Upper lobe of left lung (tissue), 6 donors: ENCODE data around the gene STX11. TPM values are rescaled to one million over a fixed set of nuclear protein-coding genes. Genes with fewer than 3 reads are reported as not detected.

Source experiments
- ATAC-seq, 2 donors: fragments of 200-7000 bp; cut with Tn5 transposase; one replicate each; pipeline ENCODE4 v1.9.1; 2022; ENCODE audit warnings: mild to moderate bottlenecking in 2 of 2, moderate library complexity in 2 of 2; ENCODE audit not compliant: low FRiP score in 2 of 2
- DNase-seq, 2 donors: peaks; one replicate each; pipeline ENCODE4 v3.0.0-alpha.2; 2019 to 2020
- H3K27ac ChIP-seq, 4 donors: fragments of 200-600 bp; sonication (generic); one replicate each; pipeline ENCODE4 v1.5.1; 2016 to 2019
- H3K27me3 ChIP-seq, 4 donors: fragments of 200-600 bp; sonication (generic); one replicate each; pipeline ENCODE4 v1.5.1; 2017 to 2019
- H3K36me3 ChIP-seq, 4 donors: fragments of 200-600 bp; sonication (generic); one replicate each; pipeline ENCODE4 v1.5.1; 2016 to 2019
- H3K4me1 ChIP-seq, 4 donors: fragments of 200-600 bp; sonication (generic); one replicate each; pipeline ENCODE4 v1.5.1; 2018 to 2019
- H3K4me3 ChIP-seq, 4 donors: fragments of 200-600 bp; sonication (generic); one replicate each; pipeline ENCODE4 v1.5.1; 2017 to 2019; ENCODE audit warnings: mild to moderate bottlenecking in 2 of 4, moderate library complexity in 1 of 4
- H3K9me3 ChIP-seq, 4 donors: fragments of 200-600 bp; sonication (generic); one replicate each; pipeline ENCODE4 v1.5.1; 2018 to 2019
- CTCF ChIP-seq, 6 experiments: fragments of 450-650 bp in 4 of 6; fragments of 200-600 bp in 2 of 6; sonication (generic) in 2 of 6; IDR thresholded peaks; one replicate each; pipeline ENCODE4 v1.5.1; 2016 to 2019; ENCODE audit warnings: antibody characterized with exemption in 6 of 6
- EP300 ChIP-seq, 4 donors: sonication (generic); formaldehyde crosslinking; IDR thresholded peaks; one replicate each; pipeline ENCODE4 v1.5.1; 2017; ENCODE audit warnings: antibody characterized with exemption in 4 of 4, control low read depth in 2 of 4
- POLR2A ChIP-seq, 4 donors: fragments of 450-650 bp; IDR thresholded peaks; one replicate each; pipeline ENCODE4 v1.5.1; 2016 to 2017; ENCODE audit warnings: antibody characterized with exemption in 4 of 4, mild to moderate bottlenecking in 2 of 4
- POLR2AphosphoS5 ChIP-seq, 2 donors: sonication (generic); formaldehyde crosslinking; IDR thresholded peaks; one replicate each; pipeline ENCODE4 v1.5.1; 2017; ENCODE audit warnings: antibody characterized with exemption in 2 of 2
- WGBS, 2 donors: methylation state at CpG; one replicate each; pipeline ENCODE4 v1.1.5; 2017 to 2018; 5-methylcytosine and 5-hydroxymethylcytosine counted together
- total RNA-seq, 6 donors: library from RNA; depleted of rRNA in 4 of 6; stranded (reverse); fragments of >200 nt in 4 of 6; gene quantifications; one replicate each; pipeline versions ENCODE4 v1.1.0 to v1.2.1, GENCODE V29; 2016 to 2021
- donor health status: DM: no; HTN: no; CAD: no; lungs with moderate emphysema.
- donor health status: DM: no; HTN: yes; CAD: no; lungs with severe emphysema.

STX11 gene
- total RNA-seq, 6 donors from 2014 or later, result 47.9 to 134 (median 75.5) TPM

DNA sequence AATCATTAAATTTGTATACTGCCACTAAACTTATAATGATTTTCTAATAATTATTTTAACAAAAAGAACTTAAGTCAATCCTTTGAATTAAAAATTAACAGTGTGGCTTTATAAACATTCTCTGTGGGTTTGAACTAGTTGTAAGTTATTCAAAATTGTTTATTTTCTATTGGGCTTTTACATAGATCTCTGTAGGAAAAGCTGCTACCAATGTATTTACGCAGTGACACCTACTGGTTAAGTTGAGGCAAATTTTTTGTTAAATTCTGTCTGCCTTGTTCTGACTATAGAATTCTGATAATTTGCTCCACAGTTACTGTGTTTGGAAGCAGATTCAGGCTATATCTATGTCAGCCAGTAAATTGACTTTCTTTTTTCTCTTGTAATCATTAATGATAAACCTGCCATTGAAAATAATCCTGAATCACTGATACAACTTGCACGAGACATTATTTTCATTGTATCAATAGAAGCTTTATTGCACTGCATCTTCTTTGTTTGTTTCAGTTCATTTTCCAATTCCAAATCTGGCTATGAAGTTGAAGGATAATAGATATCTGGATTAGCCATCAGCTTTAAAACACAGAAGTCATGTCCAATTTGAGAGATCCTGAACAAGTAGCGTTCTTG, 68.9 kb downstream of the STX11 start:
- WGBS, 2 donors, result 62 to 69% methylated on average over 3 of the region's 3 CpGs

GRCh38 chr6:144220031-144220790, 69.9 kb downstream of the STX11 start:
- DNase-seq (no peak), ATAC-seq (no peak)
- Histone ChIP-seq H3K27me3 (no peaks in the 10 kb centered on the region), H3K4me1 (peaks cover 4 to 12% (median 8%) of the 10 kb centered on the region in 4 donors), H3K27ac (no peak overlapping the region), H3K4me3 (no peak overlapping the region), H3K9me3 (no peaks in the 10 kb centered on the region), H3K36me3 (no peaks in the 10 kb centered on the region)
- 87 to 90% methylated on average over 5 of the region's 5 CpGs for WGBS, 2 donors
- no peak for TF ChIP-seq POLR2AphosphoS5 (IDR thresholded peaks at IDR 0.05)
- TF ChIP-seq CTCF (IDR thresholded peaks at IDR 0.05), result no peak
- TF ChIP-seq EP300 (IDR thresholded peaks at IDR 0.05), result no peak
- no peak for TF ChIP-seq POLR2A (IDR thresholded peaks at IDR 0.05)

More for the DNA sequence above, 68.9 kb downstream of the STX11 start:
- no peaks in the 10 kb centered on the region for H3K27me3 ChIP-seq
- TF ChIP-seq POLR2A (IDR thresholded peaks at IDR 0.05), result no peak
- TF ChIP-seq CTCF (IDR thresholded peaks at IDR 0.05), result peak; percentile 48 to 55 (median 50)
- TF ChIP-seq POLR2AphosphoS5 (IDR thresholded peaks at IDR 0.05), result no peak
- no peak for TF ChIP-seq EP300 (IDR thresholded peaks at IDR 0.05)
- no peak overlapping the region for H3K27ac ChIP-seq
- no peaks in the 10 kb centered on the region for H3K36me3 ChIP-seq
- H3K4me3 ChIP-seq, result no peak overlapping the region
- H3K4me1 ChIP-seq, result peaks cover 7 to 17% (median 14%) of the 10 kb centered on the region in 4 donors
- no peak for DNase-seq
- no peaks in the 10 kb centered on the region for H3K9me3 ChIP-seq
- no peak for ATAC-seq

GRCh38 chr6:144223686-144224085, 73.4 kb downstream of the STX11 start:
- Histone ChIP-seq H3K4me1 (no peaks in the 10 kb centered on the region), H3K36me3 (no peaks in the 10 kb centered on the region), H3K4me3 (no peak overlapping the region), H3K27me3 (no peaks in the 10 kb centered on the region), H3K27ac (no peak overlapping the region), H3K9me3 (no peaks in the 10 kb centered on the region)
- ATAC-seq (peak in 1 of 2 donors; percentile 33), DNase-seq (no peak)
- TF ChIP-seq EP300 (IDR thresholded peaks at IDR 0.05) (no peak), CTCF (IDR thresholded peaks at IDR 0.05) (no peak), POLR2AphosphoS5 (IDR thresholded peaks at IDR 0.05) (no peak), POLR2A (IDR thresholded peaks at IDR 0.05) (no peak)
- 97 to 98% methylated on average over 2 of the region's 2 CpGs for WGBS, 2 donors

DNA sequence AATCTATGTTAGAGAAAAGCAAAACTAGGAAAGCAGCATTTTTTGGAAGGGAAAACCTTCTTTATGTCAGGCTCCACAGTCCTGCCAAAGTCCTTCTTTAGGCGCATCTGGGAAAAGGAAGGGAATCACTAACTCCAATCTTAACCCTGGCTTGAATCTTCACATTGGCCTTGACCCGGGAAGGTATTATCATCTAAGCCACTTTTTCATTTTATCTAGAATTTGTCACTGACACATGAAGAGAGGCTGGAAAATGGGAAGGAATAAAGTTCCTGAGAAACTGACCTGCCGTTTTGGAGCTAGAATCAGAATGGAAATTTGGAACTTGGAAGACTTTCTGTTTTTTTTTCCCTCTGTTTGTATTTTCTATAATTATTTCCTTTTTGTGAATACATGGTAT, 81.4 kb downstream of the STX11 start:
- no peaks in the 10 kb centered on the region for H3K36me3 ChIP-seq
- H3K27ac ChIP-seq, result no peak overlapping the region
- no peak for TF ChIP-seq POLR2A (IDR thresholded peaks at IDR 0.05)
- TF ChIP-seq CTCF (IDR thresholded peaks at IDR 0.05), result no peak
- TF ChIP-seq POLR2AphosphoS5 (IDR thresholded peaks at IDR 0.05), result no peak
- TF ChIP-seq EP300 (IDR thresholded peaks at IDR 0.05), result no peak
- H3K27me3 ChIP-seq, result no peaks in the 10 kb centered on the region
- H3K4me1 ChIP-seq, result no peaks in the 10 kb centered on the region
- DNase-seq (no peak), ATAC-seq (no peak)
- no peaks in the 10 kb centered on the region for H3K9me3 ChIP-seq
- WGBS, 2 donors, result 79 to 81% methylated on average over 3 of the region's 3 CpGs
- H3K4me3 ChIP-seq, result no peak overlapping the region
